Medulla oblongata (tissue), 1 donor: Measurements from ENCODE around the gene ETFA.
"Not testable (repeated sequence)": the region's sequence is repeated elsewhere in the genome, so short reads cannot be mapped to it uniquely, and the experiment has no call there.

Source experiments
- DNase-seq: peaks from one replicate; pipeline ENCODE4 v3.0.0-alpha.2; 2015; ENCODE audit errors: extremely low spot score

The ETFA gene

DNA sequence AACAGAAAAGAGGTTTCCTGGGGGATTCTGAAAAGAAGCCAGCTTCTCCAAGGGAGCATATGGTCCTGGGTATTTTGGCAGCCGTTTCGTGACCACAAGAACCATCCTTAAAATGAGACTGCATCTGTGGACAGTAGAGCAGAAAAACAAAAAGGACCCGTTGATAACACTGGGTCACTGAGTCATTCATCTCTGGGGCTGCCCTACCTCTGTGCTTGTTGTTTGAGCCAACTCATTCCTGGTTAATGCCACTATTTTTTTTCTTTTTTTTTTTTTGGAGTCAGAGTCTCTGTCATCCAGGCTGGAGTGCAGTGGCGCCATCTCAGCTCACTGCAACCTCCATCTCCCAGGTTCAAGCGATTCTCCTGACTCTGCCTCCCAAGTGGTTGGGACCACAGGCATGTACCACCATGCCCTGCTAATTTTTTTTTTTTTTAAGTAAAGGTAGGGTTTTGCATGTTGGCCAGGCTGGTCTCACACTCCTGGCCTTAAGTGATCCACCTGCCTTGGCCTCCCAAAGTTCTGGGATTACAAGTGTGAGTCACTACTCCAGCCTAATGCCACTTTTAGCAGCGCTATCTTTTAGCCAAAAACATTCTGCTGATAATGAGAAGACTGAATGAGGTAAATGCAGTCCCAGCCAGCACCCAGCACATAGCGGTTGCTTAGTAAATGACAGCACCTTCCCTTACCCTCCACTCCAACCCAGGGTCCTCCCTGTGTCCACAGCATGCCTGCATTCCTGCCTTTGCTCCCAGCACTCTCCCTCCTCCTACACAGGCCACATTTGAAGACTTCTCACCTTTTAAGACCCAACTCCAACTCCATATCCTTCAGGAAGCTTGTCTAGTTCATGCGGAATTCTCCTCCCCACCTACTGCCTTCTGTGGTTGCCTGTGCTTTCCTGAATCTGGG is 16.2 kb upstream of the ETFA start:
- no peak for DNase-seq

- DNase-seq = no peak
Observed at GRCh38 chr15:76325704-76326103, 14.4 kb upstream of the ETFA start.

DNA sequence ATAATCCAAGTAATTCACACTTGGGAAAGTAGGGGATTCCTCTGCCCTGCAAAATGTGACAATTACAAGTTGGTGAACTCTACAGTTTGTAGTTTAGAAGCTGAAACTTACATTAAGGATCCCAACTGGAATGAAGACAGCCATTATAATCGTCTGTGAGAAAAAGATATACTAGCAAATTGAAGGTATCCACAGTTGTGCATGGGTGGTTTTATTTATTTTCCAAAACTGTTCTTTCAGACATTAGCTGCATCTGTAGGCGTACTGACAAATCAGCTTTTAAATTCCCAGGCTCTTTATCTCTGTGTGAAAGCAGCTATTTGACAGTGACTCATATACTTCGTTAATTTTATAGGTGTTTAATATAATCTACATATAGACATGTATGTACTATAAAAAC is 12.8 kb upstream of the ETFA start:
- no peak for DNase-seq

DNA sequence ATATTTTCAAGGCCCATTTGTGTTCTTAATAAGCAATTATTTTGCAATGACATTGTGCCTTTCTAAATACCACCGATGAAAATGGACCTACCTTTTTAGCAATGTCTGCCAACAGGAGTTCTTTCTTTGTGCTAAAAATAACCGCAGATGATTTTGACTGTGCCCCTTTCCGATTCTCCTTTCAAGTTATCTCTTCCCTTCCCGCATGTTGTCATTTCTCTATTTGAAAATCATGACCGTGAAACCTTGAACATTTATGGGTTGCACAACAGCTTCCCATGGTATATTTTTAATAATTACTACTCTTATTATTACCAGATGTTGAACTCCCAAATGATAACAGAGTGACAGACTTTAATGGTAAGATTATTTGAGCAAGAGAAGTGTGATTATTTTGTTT is 10.3 kb upstream of the ETFA start:
- DNase-seq = no peak

DNA sequence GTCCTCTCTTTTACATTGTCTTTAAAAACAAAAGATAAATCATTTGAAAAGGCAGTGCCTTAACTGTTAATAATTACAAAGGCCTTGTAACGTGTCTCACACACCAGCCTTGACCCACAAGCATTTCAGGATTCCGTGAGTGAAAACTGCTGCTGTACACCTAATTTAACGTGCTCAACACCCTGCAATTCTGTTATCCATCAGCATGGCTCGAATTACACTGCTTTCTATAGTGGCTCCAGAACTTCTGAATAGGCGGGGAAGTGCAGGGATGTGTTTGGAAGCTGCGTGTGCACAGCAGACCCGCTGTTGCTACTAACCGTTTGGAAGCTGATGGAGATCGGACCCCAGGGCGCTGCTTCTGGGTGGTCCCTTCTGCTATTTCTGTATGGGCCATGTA is 9.9 kb upstream of the ETFA start:
- DNase-seq = no peak

DNA sequence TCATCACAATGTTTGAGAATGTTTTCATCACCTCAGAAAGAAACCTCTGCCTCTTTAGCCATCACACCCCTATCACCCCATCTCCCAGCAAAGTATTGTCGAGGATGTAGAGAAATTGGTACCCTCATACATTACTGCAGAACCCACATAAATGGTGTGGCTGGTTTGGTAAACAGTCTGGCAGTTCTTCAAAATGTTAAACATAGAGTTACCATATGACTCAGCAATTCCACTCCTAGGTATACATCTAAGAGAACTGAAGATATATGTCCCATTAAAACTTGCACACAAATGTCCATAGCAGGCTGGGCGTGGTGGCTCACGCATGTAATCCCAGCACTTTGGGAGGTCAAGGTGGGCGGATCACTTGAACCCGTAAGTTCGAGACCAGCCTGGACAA is 8.7 kb upstream of the ETFA start:
- DNase-seq = no peak

GRCh38 chr15:76313731-76314130 is 2.5 kb upstream of the ETFA start:
- no peak for DNase-seq

- DNase-seq = not testable (repeated sequence)
Observed at GRCh38 chr15:76313175-76313567, 1.9 kb upstream of the ETFA start.

- DNase-seq = no peak
Observed at GRCh38 chr15:76312540-76313174, 1.4 kb upstream of the ETFA start.

GRCh38 chr15:76310475-76311099 is 682 bp downstream of the ETFA start:
- peak; percentile 18 for DNase-seq

- DNase-seq = no peak
Observed at GRCh38 chr15:76309601-76310330, 1.5 kb downstream of the ETFA start.

- no peak for DNase-seq
Observed at GRCh38 chr15:76303909-76304308, 7.4 kb downstream of the ETFA start.

DNA sequence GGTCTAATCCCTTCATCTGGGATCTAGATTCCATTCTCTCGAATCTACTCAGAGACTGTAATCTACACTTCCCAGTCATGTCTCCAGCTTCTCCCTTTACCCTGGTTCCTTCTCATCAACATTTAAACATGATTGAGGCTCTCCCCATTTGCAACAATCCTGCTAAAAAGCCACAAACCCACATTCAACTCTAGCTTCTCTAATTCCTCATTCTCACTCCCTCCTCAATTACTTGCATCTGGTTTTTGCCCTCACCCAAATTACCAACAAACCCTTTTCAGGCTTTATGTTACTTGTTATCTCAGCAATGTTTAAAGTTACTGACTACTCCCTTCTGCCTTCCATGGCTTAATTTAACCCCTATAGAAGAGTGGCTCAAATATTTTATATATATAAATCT is 11.5 kb downstream of the ETFA start:
- no peak for DNase-seq

DNA sequence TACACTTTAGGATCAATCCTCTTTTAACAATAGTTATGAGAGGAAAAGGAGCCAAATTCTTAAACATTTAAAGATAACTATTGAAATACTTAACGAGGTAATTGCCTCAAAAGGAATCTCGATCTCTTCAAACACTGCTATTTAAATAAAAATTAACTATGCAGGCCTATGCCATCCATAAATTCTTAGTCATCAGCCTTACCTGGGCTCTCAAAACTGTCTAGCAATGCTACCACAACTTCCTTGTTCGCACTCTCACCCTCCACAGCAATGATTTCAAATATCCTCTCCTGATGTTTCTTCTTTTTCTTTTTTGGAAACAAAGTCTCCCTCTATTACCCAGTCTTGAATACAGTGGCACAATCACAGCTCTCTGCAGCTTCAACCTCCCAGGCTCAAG is 12.3 kb downstream of the ETFA start:
- DNase-seq = no peak

DNA sequence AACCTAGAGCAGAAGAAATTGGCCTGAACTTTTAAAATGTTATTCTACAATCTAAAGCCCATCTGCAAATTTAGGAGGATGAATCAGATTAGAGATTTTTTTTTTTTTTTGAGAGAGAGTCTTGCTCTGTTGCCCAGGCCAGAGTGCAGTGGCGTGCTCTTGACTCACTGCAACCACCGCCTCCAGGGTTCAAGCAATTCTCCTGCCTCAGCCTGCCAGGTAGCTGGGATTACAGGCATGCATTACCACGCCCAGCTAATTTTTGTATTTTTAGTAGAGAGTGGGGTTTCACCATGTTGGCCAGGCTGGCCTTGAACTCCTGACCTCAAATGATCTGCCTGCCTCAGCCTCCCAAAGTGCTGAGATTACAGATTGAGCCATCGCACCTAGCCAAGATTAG is 13.3 kb downstream of the ETFA start:
- not testable (repeated sequence) for DNase-seq

- no peak for DNase-seq
Observed at GRCh38 chr15:76296849-76297248, 14.4 kb downstream of the ETFA start.

- DNase-seq = not testable (repeated sequence)
Observed at GRCh38 chr15:76294463-76294862, 16.8 kb downstream of the ETFA start.

GRCh38 chr15:76293361-76293760 is 17.9 kb downstream of the ETFA start:
- DNase-seq = no peak

- no peak for DNase-seq
Observed at GRCh38 chr15:76289582-76289981, 21.7 kb downstream of the ETFA start.

- DNase-seq = peak; percentile 35
Observed at GRCh38 chr15:76286271-76286879, 24.9 kb downstream of the ETFA start.

DNA sequence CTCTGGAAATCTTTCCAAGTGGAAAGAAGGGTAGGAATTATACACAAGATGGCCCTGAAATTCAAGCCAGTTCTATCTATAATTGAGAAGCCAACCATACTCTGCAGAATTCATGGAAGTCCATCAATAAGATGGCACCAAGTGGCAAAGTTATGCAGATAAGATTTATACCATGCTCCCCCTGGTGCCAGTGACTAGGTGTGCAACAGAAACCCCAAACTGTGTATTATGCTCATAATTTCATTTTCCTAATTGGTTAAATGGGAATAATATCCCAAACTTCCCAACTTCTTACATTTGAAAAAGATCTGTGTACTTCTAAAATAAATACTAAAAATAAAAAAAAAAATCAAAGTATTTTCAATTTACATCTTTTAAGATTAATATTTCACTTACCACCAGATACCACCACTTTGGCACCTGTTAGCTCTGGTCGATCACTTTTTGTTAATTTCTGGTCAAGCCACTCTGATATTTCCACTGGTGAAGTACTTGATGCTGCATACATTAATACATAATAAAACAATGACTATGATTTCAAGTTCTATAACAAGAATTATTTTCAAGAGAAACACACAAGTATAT is 25.9 kb downstream of the ETFA start:
- DNase-seq = no peak
